GM18508 (cell line): ENCODE measurements around the gene RRAS2.
"Not testable (repeated sequence)": the region's sequence is repeated elsewhere in the genome, so short reads cannot be mapped to it uniquely, and the experiment has no call there.

Experiments
- ATAC-seq: cut with Tn5 transposase; IDR thresholded peaks from one replicate; pipeline ENCODE4 v1.9.1; 2021; ENCODE audit warnings: moderate number of reproducible peaks; ENCODE audit not compliant: insufficient read depth, unreplicated experiment

RRAS2 gene

GRCh38 chr11:14310679-14311078 lies 48.3 kb downstream of the RRAS2 start:
- ATAC-seq, result no peak

GRCh38 chr11:14309425-14310192 lies 49.4 kb downstream of the RRAS2 start:
- no peak for ATAC-seq

- ATAC-seq, result no peak
Observed at GRCh38 chr11:14308897-14309387, 50.0 kb downstream of the RRAS2 start.

- ATAC-seq, result no peak
Observed at GRCh38 chr11:14308114-14308896, 50.7 kb downstream of the RRAS2 start.

- no peak for ATAC-seq
Observed at GRCh38 chr11:14306481-14306880, 52.5 kb downstream of the RRAS2 start.

- no peak for ATAC-seq
Observed at GRCh38 chr11:14305649-14306048, 53.3 kb downstream of the RRAS2 start.

GRCh38 chr11:14304601-14305000 lies 54.4 kb downstream of the RRAS2 start:
- ATAC-seq, result no peak

- ATAC-seq, result no peak
Observed at GRCh38 chr11:14300661-14301304, 58.2 kb downstream of the RRAS2 start.

GRCh38 chr11:14299921-14300320 lies 59.1 kb downstream of the RRAS2 start:
- ATAC-seq, result no peak

GRCh38 chr11:14290422-14290821 lies 68.6 kb downstream of the RRAS2 start:
- ATAC-seq, result no peak

- ATAC-seq, result no peak
Observed at GRCh38 chr11:14288189-14288935, 70.6 kb downstream of the RRAS2 start.

GRCh38 chr11:14278869-14279268 lies 80.1 kb downstream of the RRAS2 start:
- not testable (repeated sequence) for ATAC-seq

- no peak for ATAC-seq
Observed at GRCh38 chr11:14275076-14275475, 83.9 kb downstream of the RRAS2 start.

- no peak for ATAC-seq
Observed at GRCh38 chr11:14273895-14274294, 85.1 kb downstream of the RRAS2 start.

- peak; percentile 48 for ATAC-seq
Observed at GRCh38 chr11:14270690-14271542, 88.1 kb downstream of the RRAS2 start.

- ATAC-seq, result no peak
Observed at GRCh38 chr11:14269692-14270573, 89.0 kb downstream of the RRAS2 start.

GRCh38 chr11:14267861-14268635 lies 90.9 kb downstream of the RRAS2 start:
- no peak for ATAC-seq

- ATAC-seq, result no peak
Observed at GRCh38 chr11:14266622-14267021, 92.4 kb downstream of the RRAS2 start.
